OCI-LY1 (cell line): Measurements from ENCODE around the gene GCC2.

ENCODE experiments used
- H2AFZ ChIP-seq: fragments of 200-600 bp; sonication (generic), shearing (Covaris generic); 2 replicates; pipeline ENCODE4 v1.6.0; 2014; ENCODE audit warnings: antibody characterized with exemption, mild to moderate bottlenecking, low read length
- H3F3A ChIP-seq: fragments of 200-600 bp; sonication (generic), shearing (Covaris generic); 2 replicates; pipeline ENCODE4 v1.6.0; 2014; ENCODE audit warnings: mild to moderate bottlenecking, antibody characterized with exemption, low read length, moderate library complexity; ENCODE audit not compliant: insufficient read depth
- H3K27ac ChIP-seq: fragments of 200-600 bp; sonication (generic); 2 replicates; pipeline ENCODE4 v1.5.1; 2014; ENCODE audit warnings: low read length, mixed run types, mild to moderate bottlenecking, low read depth; ENCODE audit not compliant: poor library complexity, severe bottlenecking
- H3K27me3 ChIP-seq: fragments of 200-600 bp; sonication (generic); 2 replicates; pipeline ENCODE4 v1.6.0; 2014; ENCODE audit warnings: antibody characterized with exemption, mild to moderate bottlenecking, low read length, moderate library complexity; ENCODE audit not compliant: insufficient read depth
- H3K36me3 ChIP-seq: fragments of 200-600 bp; sonication (generic); 2 replicates; pipeline ENCODE4 v1.6.1; 2014; ENCODE audit warnings: mild to moderate bottlenecking, antibody characterized with exemption, low read length, moderate library complexity, mixed read lengths; ENCODE audit not compliant: insufficient read depth
- H3K4me1 ChIP-seq: fragments of 200-600 bp; sonication (generic); 2 replicates; pipeline ENCODE4 v1.5.1; 2014; ENCODE audit warnings: mild to moderate bottlenecking, low read length, moderate library complexity; ENCODE audit not compliant: insufficient read depth, severe bottlenecking
- H3K4me2 ChIP-seq: fragments of 200-600 bp; sonication (generic), shearing (Covaris generic); 2 replicates; pipeline ENCODE4 v1.6.1; 2014; ENCODE audit warnings: low read length
- H3K4me3 ChIP-seq: fragments of 200-600 bp; sonication (generic); 2 replicates; pipeline ENCODE4 v1.5.1; 2014; ENCODE audit warnings: low read length, low read depth, mild to moderate bottlenecking, mixed read lengths; ENCODE audit not compliant: poor library complexity, severe bottlenecking
- H3K79me2 ChIP-seq: fragments of 200-600 bp; shearing (Covaris generic); 2 replicates; pipeline ENCODE4 v1.6.1; 2016; ENCODE audit warnings: mixed run types, low read length, mixed read lengths; ENCODE audit not compliant: insufficient read depth
- H3K9ac ChIP-seq: fragments of 200-600 bp; sonication (generic), shearing (Covaris generic); 2 replicates; pipeline ENCODE4 v1.6.1; 2014; ENCODE audit warnings: mild to moderate bottlenecking, low read length, mixed read lengths
- H3K9me2 ChIP-seq: fragments of 200-600 bp; sonication (generic), shearing (Covaris generic); 2 replicates; pipeline ENCODE4 v1.6.1; 2014; ENCODE audit warnings: low read depth, mild to moderate bottlenecking, low read length, mixed read lengths
- H3K9me3 ChIP-seq: fragments of 200-600 bp; shearing (Covaris generic); 2 replicates; pipeline ENCODE4 v1.6.1; 2014; ENCODE audit warnings: low read length, mixed read lengths
- H4K20me1 ChIP-seq: fragments of 200-600 bp; sonication (generic), shearing (Covaris generic); 2 replicates; pipeline ENCODE4 v1.6.0; 2016; ENCODE audit warnings: mild to moderate bottlenecking, low read length; ENCODE audit not compliant: insufficient read depth
- CTCF ChIP-seq: fragments of 200-600 bp; sonication (generic), shearing (Covaris generic); IDR thresholded peaks from 2 replicates; pipeline ENCODE4 v1.5.1; 2017; ENCODE audit warnings: mild to moderate bottlenecking, antibody characterized with exemption, low read length, moderate library complexity, mixed read lengths
- EZH2 ChIP-seq: fragments of 200-600 bp; sonication (generic), shearing (Covaris generic); IDR thresholded peaks from 2 replicates; pipeline ENCODE4 v1.8.0; 2017; ENCODE audit warnings: borderline replicate concordance, mixed run types, mild to moderate bottlenecking, antibody characterized with exemption, low read length, moderate library complexity, mixed read lengths

GCC2 gene

DNA sequence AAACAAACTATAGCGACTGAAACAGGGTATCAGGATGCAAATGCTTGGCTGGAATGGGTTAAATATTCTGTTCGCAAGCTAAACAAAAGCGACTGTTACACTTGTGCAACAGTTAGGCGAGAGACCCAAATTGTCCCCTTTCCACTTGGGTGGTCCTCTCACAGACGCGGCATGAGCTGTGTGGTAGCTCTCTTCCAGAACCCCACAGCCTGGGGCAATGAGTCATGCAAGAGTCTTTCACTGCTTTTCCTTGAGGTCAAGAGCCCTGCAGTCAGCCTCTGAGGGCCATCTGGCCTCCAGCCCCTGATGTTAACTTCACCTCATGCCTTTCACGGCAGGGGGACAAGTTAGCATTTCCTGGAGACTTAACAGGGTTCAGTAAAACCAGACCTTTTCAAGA, 45.5 kb upstream of the GCC2 start:
- no peaks in the 10 kb centered on the region for H3K79me2 ChIP-seq
- TF ChIP-seq EZH2 (no peak), CTCF (no peak)
- no peak overlapping the region for H2AFZ ChIP-seq
- no peaks in the 10 kb centered on the region for H4K20me1 ChIP-seq
- no peak overlapping the region for H3K4me3 ChIP-seq
- H3K9me3 ChIP-seq, result peaks cover 7% of the 10 kb centered on the region; the same call in 1 of the 2 replicates
- no peaks in the 10 kb centered on the region for H3K9me2 ChIP-seq
- H3K9ac ChIP-seq, result no peak overlapping the region
- no peaks in the 10 kb centered on the region for H3K4me1 ChIP-seq
- H3F3A ChIP-seq, result no peaks in the 10 kb centered on the region
- H3K4me2 ChIP-seq, result no peak overlapping the region
- H3K27me3 ChIP-seq, result no peaks in the 10 kb centered on the region
- no peaks in the 10 kb centered on the region for H3K36me3 ChIP-seq
- no peak overlapping the region for H3K27ac ChIP-seq

DNA sequence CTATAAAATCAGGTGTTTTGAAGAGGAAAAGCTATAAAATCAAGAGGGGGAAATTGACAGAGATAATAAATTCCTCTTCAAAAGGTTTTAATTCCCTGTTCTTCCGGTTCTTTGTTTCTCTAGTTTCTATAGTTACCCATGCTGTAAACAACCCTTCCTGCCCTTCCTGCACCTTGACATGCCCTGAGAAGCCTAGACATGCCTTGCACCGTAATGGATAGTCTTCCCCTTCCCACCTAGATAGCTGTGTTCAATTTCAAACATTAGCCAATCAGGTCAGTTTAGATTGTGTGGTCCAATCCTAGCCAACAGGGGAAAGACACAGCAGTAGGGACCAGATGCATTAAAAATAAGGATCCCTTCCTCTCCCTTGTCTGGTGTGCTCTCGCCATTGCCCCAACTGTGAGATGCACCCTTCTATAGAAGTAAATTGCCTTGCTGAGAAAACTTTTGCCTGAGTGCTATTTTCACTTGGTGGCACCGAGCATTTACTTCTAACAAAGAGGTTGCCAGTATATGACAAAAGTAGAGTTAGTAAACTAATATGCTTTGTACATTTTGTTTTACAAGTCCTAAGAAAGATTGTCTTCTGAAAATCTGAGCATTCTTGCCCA, 44.1 kb upstream of the GCC2 start:
- H3K9me2 ChIP-seq, result no peaks in the 10 kb centered on the region
- H3K4me1 ChIP-seq, result no peaks in the 10 kb centered on the region
- no peak overlapping the region for H2AFZ ChIP-seq
- peaks cover 3% of the 10 kb centered on the region; the same call in 1 of the 2 replicates for H3K9me3 ChIP-seq
- H3K27me3 ChIP-seq, result no peaks in the 10 kb centered on the region
- no peaks in the 10 kb centered on the region for H3F3A ChIP-seq
- H3K4me2 ChIP-seq, result no peak overlapping the region
- no peak overlapping the region for H3K9ac ChIP-seq
- H3K27ac ChIP-seq, result no peak overlapping the region
- H3K4me3 ChIP-seq, result no peak overlapping the region
- no peaks in the 10 kb centered on the region for H3K79me2 ChIP-seq
- no peaks in the 10 kb centered on the region for H4K20me1 ChIP-seq
- no peak for TF ChIP-seq CTCF
- TF ChIP-seq EZH2, result no peak
- no peaks in the 10 kb centered on the region for H3K36me3 ChIP-seq

DNA sequence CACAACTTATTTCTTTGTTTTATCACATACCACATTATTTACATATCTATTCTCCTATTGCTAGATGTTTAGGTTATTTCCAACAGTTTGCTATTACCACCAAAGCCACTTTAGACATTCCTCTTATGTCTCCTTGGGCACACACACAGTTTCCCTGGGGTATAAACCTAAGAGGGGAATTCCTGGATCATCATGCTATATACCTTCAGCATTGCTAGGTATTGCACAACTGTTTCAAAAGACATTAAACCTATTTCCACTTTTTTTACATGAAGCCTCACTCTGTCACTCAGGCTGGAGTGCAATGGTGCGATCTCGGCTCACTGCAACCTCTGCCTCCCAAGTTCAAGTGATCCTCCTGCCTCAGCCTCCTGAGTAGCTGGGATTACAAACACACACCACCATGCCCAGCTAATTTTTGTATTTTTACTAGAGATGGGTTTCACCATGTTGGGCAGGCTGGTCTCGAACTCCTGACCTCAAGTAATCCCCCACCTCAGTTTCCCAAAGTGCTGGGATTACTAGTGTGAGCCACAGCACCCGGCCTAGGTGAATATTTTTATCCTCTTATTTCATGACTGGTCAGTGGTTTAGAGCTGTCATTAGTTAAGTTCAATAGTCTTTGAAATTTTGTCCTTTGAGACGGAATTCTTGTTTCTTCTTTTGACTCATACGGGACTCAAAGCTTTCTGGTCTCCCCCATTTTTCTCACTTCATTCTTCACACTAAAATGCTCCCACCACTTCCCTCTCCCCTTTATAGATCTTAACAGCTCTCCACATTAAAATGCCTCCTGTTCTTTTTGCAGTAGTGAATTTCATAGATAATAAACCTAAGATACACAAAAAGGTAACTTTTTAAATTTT, 40.9 kb upstream of the GCC2 start:
- no peaks in the 10 kb centered on the region for H4K20me1 ChIP-seq
- H3K9me2 ChIP-seq, result no peaks in the 10 kb centered on the region
- no peak for TF ChIP-seq CTCF
- H2AFZ ChIP-seq, result no peak overlapping the region
- H3K9ac ChIP-seq, result no peak overlapping the region
- no peak overlapping the region for H3K4me3 ChIP-seq
- H3K27me3 ChIP-seq, result no peaks in the 10 kb centered on the region
- no peaks in the 10 kb centered on the region for H3K9me3 ChIP-seq
- H3K79me2 ChIP-seq, result no peaks in the 10 kb centered on the region
- H3K4me2 ChIP-seq, result no peak overlapping the region
- no peak overlapping the region for H3K27ac ChIP-seq
- H3K4me1 ChIP-seq, result no peaks in the 10 kb centered on the region
- H3K36me3 ChIP-seq, result no peaks in the 10 kb centered on the region
- no peaks in the 10 kb centered on the region for H3F3A ChIP-seq
